IMR-90 (cell line): ENCODE measurements around the gene HSBP1L1. TPM values are rescaled to one million over a fixed set of nuclear protein-coding genes. Genes with fewer than 3 reads are reported as not detected.

Source experiments
- ATAC-seq: fragments of 200-7000 bp; cut with Tn5 transposase; 2 replicates; pipeline ENCODE4 v1.9.1; 2020; ENCODE audit warnings: low read depth, mild to moderate bottlenecking, moderate library complexity
- BruUV-seq: library from RNA; stranded (reverse); fragments of 400-500 nt; replicated peaks from 2 replicates; lab custom pipeline; 2021; lab: Mats Ljungman, UMichigan
- CTCF ChIA-PET: fragments of 300-600 bp; formaldehyde crosslinking; extraction: SDS; loops from one replicate; lab custom pipeline; 2021; ENCODE audit warnings: antibody characterized with exemption; lab: Yijun Ruan, JAX
- POLR2A ChIA-PET: fragments of 300-600 bp; sonication (Branson Sonifier 250); formaldehyde crosslinking; loops from one replicate; lab custom pipeline; 2022; ENCODE audit warnings: antibody characterized with exemption; ENCODE audit not compliant: unreplicated experiment; lab: Charles Lee
- DNase-seq: peaks from one replicate; pipeline ENCODE4 v3.0.0; 2013
- H2AFZ ChIP-seq: replicated peaks from 2 replicates; pipeline ENCODE3; 2013; ENCODE audit warnings: low read length, mild to moderate bottlenecking; ENCODE audit not compliant: poor library complexity
- H2AK5ac ChIP-seq: 2 replicates; pipeline ENCODE4 v1.6.1; 2013; ENCODE audit warnings: low read depth, low read length, inconsistent platforms
- H2AK9ac ChIP-seq: replicated peaks from 2 replicates; pipeline ENCODE3; 2013; ENCODE audit warnings: mild to moderate bottlenecking, low read depth, low read length, moderate library complexity; ENCODE audit not compliant: poor library complexity
- H2BK120ac ChIP-seq: 2 replicates; pipeline ENCODE4 v1.6.1; 2013; ENCODE audit warnings: low read depth, low read length, inconsistent platforms
- H2BK15ac ChIP-seq: 3 replicates; pipeline ENCODE4 v1.6.1; 2013; ENCODE audit warnings: low read depth, low read length, inconsistent platforms
- H2BK20ac ChIP-seq: 2 replicates; pipeline ENCODE4 v1.6.1; 2013; ENCODE audit warnings: low read depth, mild to moderate bottlenecking, inconsistent platforms, low read length, moderate library complexity
- H2BK5ac ChIP-seq: 2 replicates; pipeline ENCODE4 v1.6.1; 2013; ENCODE audit warnings: mild to moderate bottlenecking, low read depth, low read length, inconsistent platforms; ENCODE audit not compliant: poor library complexity, severe bottlenecking
- H3K14ac ChIP-seq: replicated peaks from 2 replicates; pipeline ENCODE4 v1.6.1; 2013; ENCODE audit warnings: low read depth, low read length, inconsistent platforms
- H3K18ac ChIP-seq: 2 replicates; pipeline ENCODE4 v1.6.1; 2013; ENCODE audit warnings: low read depth, low read length, control low read depth
- H3K23ac ChIP-seq: 2 replicates; pipeline ENCODE4 v1.6.1; 2013; ENCODE audit warnings: low read depth, low read length, inconsistent platforms
- H3K27ac ChIP-seq: 2 replicates; pipeline ENCODE4 v1.5.1; 2013; ENCODE audit warnings: mild to moderate bottlenecking, control low read depth, low read length; ENCODE audit not compliant: insufficient read depth
- H3K27me3 ChIP-seq: 2 replicates; pipeline ENCODE4 v1.6.1; 2013; ENCODE audit warnings: low read length; ENCODE audit not compliant: control insufficient read depth, insufficient read depth
- H3K36me3 ChIP-seq: 2 replicates; pipeline ENCODE4 v1.6.1; 2013; ENCODE audit warnings: low read length, mixed read lengths; ENCODE audit not compliant: control insufficient read depth, insufficient read depth
- H3K4ac ChIP-seq: 2 replicates; pipeline ENCODE4 v1.6.1; 2013; ENCODE audit warnings: low read depth, low read length, inconsistent platforms
- H3K4me1 ChIP-seq: 2 replicates; pipeline ENCODE4 v1.6.1; 2013; ENCODE audit warnings: low read length, mixed read lengths; ENCODE audit not compliant: control insufficient read depth, insufficient read depth
- H3K4me2 ChIP-seq: 2 replicates; pipeline ENCODE4 v1.6.1; 2013; ENCODE audit warnings: low read depth, mild to moderate bottlenecking, control low read depth, low read length, moderate library complexity
- H3K4me3 ChIP-seq: 2 replicates; pipeline ENCODE4 v1.5.1; 2013; ENCODE audit warnings: low read depth, mild to moderate bottlenecking, control low read depth, low read length, moderate library complexity; ENCODE audit not compliant: insufficient read depth
- H3K56ac ChIP-seq: 2 replicates; pipeline ENCODE4 v1.6.1; 2013; ENCODE audit warnings: low read length, inconsistent platforms; ENCODE audit not compliant: insufficient read depth; ENCODE audit errors: extremely low read depth
- H3K79me1 ChIP-seq, 2 experiments: 2 replicates each; pipeline ENCODE4 v1.6.1; 2013; ENCODE audit warnings: low read length in 2 of 2, inconsistent platforms in 1 of 2, low read depth in 1 of 2
- H3K9ac ChIP-seq: 2 replicates; pipeline ENCODE4 v1.6.1; 2013; ENCODE audit warnings: low read depth, low read length, control low read depth
- H3K9me1 ChIP-seq: 2 replicates; pipeline ENCODE4 v1.6.1; 2013; ENCODE audit warnings: low read length, inconsistent platforms; ENCODE audit not compliant: insufficient read depth
- H3K9me3 ChIP-seq: 2 replicates; pipeline ENCODE4 v1.6.1; 2013; ENCODE audit warnings: low read length; ENCODE audit not compliant: control insufficient read depth, insufficient read depth
- H4K20me1 ChIP-seq: 2 replicates; pipeline ENCODE4 v1.6.1; 2013; ENCODE audit warnings: low read length, inconsistent platforms; ENCODE audit not compliant: insufficient read depth
- H4K5ac ChIP-seq: 2 replicates; pipeline ENCODE4 v1.6.1; 2013; ENCODE audit warnings: mild to moderate bottlenecking, low read depth, low read length, control low read depth
- H4K8ac ChIP-seq, 2 experiments: 2 replicates each; pipeline ENCODE4 v1.6.1; 2013; ENCODE audit warnings: low read depth in 2 of 2, low read length in 2 of 2, control low read depth in 1 of 2, inconsistent platforms in 1 of 2
- H4K91ac ChIP-seq: 2 replicates; pipeline ENCODE4 v1.6.1; 2013; ENCODE audit warnings: low read depth, low read length, inconsistent platforms; ENCODE audit not compliant: insufficient read depth
- CHD1 ChIP-seq: IDR thresholded peaks from 2 replicates; pipeline ENCODE4 v1.6.1; 2012; ENCODE audit warnings: low read depth, low read length, improper control_type of control experiment
- ELK1 ChIP-seq: fragments of 150-350 bp; IDR thresholded peaks from 2 replicates; pipeline ENCODE4 v1.6.1; 2016; ENCODE audit warnings: low read depth, mild to moderate bottlenecking, low read length, moderate library complexity, borderline replicate concordance
- MAFK ChIP-seq: IDR thresholded peaks from 2 replicates; pipeline ENCODE4 v1.6.1; 2012; ENCODE audit warnings: low read depth, low read length, improper control_type of control experiment
- MAZ ChIP-seq: IDR thresholded peaks from 2 replicates; pipeline ENCODE4 v1.6.1; 2012; ENCODE audit warnings: low read depth, mild to moderate bottlenecking, low read length, improper control_type of control experiment, moderate library complexity, borderline replicate concordance
- MXI1 ChIP-seq: IDR thresholded peaks from 2 replicates; pipeline ENCODE4 v1.6.1; 2012; ENCODE audit warnings: low read depth, mild to moderate bottlenecking, low read length, moderate library complexity, borderline replicate concordance
- POLR2A ChIP-seq: IDR thresholded peaks from 2 replicates; pipeline ENCODE4 v1.6.1; 2012; ENCODE audit warnings: mild to moderate bottlenecking, low read depth, low read length
- RAD21 ChIP-seq: IDR thresholded peaks from 2 replicates; pipeline ENCODE4 v1.6.1; 2012; ENCODE audit warnings: low read length, improper control_type of control experiment
- RCOR1 ChIP-seq: IDR thresholded peaks from 2 replicates; pipeline ENCODE4 v1.6.1; 2012; ENCODE audit warnings: mild to moderate bottlenecking, low read length, improper control_type of control experiment; ENCODE audit not compliant: insufficient replicate concordance
- RFX5 ChIP-seq: IDR thresholded peaks from 2 replicates; pipeline ENCODE4 v1.8.0; 2012; ENCODE audit warnings: low read depth, mild to moderate bottlenecking, low read length, moderate library complexity
- USF2 ChIP-seq: fragments of 150-350 bp; IDR thresholded peaks from 2 replicates; pipeline ENCODE4 v1.6.1; 2017; ENCODE audit warnings: mild to moderate bottlenecking, antibody characterized with exemption, low read length, low read depth
- WGBS, 2 experiments: methylation state at CpG; one replicate each; pipeline versions ENCODE4 v1.1.5 to v1.1.7; 2013; ENCODE audit warnings: missing lambda C conversion rate in 2 of 2; ENCODE audit not compliant: insufficient read length in 1 of 2; ENCODE audit errors: extremely low coverage in 2 of 2; 5-methylcytosine and 5-hydroxymethylcytosine counted together
- dilution Hi-C: fragments of 300-500 bp; cut with HindIII; formaldehyde crosslinking; loops from one replicate; pipeline ENCODE4 v1.14.3; 2018; ENCODE audit warnings: low sequenced_read_pairs; ENCODE audit not compliant: unreplicated experiment
- in situ Hi-C: fragments of 300-500 bp; cut with MboI; formaldehyde crosslinking; loops from 3 replicates; pipeline ENCODE4 v1.14.3; 2019; ENCODE audit warnings: low sequenced_read_pairs, inconsistent platforms, mixed read lengths
- intact Hi-C: fragments of 100-400 bp; cut with micrococcal nuclease; formaldehyde crosslinking; loops from 2 replicates; pipeline ENCODE4 v1.10.0; 2022
- polyA plus RNA-seq, 3 experiments: library from polyadenylated mRNA; depleted of rRNA; stranded (reverse); fragments of >200 nt; gene quantifications; 2 replicates each; pipeline ENCODE4 v1.2.3, GENCODE V29; 2012; ENCODE audit warnings: low replicate concordance in 1 of 3
- total RNA-seq: library from RNA; depleted of rRNA; stranded (reverse); fragments of >200 nt; gene quantifications from 2 replicates; pipeline ENCODE4 v1.2.3, GENCODE V29; 2012
- TF ChIP-seq, protein P1 (sequence below): conservative IDR thresholded peaks from 2 replicates; pipeline ENCODE4 v1.5.1; 2012; ENCODE audit warnings: mild to moderate bottlenecking, low read depth, low read length, improper control_type of control experiment

The HSBP1L1 gene
- total and polyA plus RNA-seq, 2 of the 4 experiments (the other 2 are of a cell fraction): 8.6 to 18.0 TPM

DNA sequence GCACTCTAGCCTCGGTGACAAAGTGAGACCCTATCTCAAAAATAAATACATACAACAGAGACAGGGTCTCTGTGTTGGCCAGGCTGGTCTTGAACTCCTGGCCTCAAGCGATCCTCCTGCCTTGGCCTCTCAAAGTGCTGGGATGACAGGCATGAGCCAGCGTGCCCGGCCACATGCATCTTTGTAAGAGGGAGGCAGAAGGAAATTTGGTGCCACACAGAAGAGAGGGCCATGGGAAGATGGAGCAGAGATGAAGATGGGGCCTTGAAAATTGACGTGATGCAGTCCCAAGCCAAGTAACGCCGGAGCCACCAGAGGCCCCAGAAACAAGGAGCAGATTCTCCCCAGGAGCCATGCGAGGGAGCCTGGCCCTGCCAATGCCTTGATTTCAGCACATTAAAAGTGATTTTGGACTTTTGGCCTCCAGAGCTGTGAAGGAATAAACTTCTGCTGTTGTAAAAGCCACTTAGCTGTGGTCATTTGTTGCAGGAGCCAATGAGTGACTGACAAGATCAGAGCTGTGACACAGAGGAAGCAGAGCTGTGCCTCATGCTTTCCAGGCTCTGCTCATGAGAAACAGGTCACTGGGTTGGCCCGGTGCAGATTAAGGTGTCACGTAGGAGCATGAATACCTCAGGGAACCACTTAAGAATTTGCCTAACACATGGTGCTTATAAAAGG, 10.3 kb upstream of the HSBP1L1 start:
- H3K56ac ChIP-seq: no peak overlapping the region
- H2BK5ac ChIP-seq: no peak overlapping the region
- peaks cover 9% of the 10 kb centered on the region for H3K9me1 ChIP-seq
- POLR2A ChIA-PET: no interaction called here
- H3K27me3 ChIP-seq: no peaks in the 10 kb centered on the region
- H4K91ac ChIP-seq: no peak overlapping the region
- no peak overlapping the region for H3K14ac ChIP-seq
- CTCF ChIA-PET: no interaction called here
- H3K4me2 ChIP-seq: no peak overlapping the region
- intact Hi-C loops: loop anchor here (5.0 kb wide), 1 partner anchor 157 kb away; the partner anchor contains the start of gene KCNG2
- no peak for TF ChIP-seq ELK1
- no peak for TF ChIP-seq MAZ
- no peak for TF ChIP-seq RFX5
- TF ChIP-seq RCOR1: no peak
- TF ChIP-seq MXI1: no peak
- TF ChIP-seq MAFK: no peak
- TF ChIP-seq RAD21: no peak
- TF ChIP-seq CHD1: no peak
- TF ChIP-seq USF2: no peak
- TF ChIP-seq, protein P1, sequence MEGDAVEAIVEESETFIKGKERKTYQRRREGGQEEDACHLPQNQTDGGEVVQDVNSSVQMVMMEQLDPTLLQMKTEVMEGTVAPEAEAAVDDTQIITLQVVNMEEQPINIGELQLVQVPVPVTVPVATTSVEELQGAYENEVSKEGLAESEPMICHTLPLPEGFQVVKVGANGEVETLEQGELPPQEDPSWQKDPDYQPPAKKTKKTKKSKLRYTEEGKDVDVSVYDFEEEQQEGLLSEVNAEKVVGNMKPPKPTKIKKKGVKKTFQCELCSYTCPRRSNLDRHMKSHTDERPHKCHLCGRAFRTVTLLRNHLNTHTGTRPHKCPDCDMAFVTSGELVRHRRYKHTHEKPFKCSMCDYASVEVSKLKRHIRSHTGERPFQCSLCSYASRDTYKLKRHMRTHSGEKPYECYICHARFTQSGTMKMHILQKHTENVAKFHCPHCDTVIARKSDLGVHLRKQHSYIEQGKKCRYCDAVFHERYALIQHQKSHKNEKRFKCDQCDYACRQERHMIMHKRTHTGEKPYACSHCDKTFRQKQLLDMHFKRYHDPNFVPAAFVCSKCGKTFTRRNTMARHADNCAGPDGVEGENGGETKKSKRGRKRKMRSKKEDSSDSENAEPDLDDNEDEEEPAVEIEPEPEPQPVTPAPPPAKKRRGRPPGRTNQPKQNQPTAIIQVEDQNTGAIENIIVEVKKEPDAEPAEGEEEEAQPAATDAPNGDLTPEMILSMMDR: no peak
- TF ChIP-seq POLR2A: no peak
- WGBS, 2 experiments: 94% methylated on average over 7 of the region's 10 CpGs; no CpG with 5 or more reads in 1 of the 2 experiments
- no peak overlapping the region for H3K23ac ChIP-seq
- H2BK20ac ChIP-seq: no peak overlapping the region
- H4K5ac ChIP-seq: no peak overlapping the region
- peaks cover 8% of the 10 kb centered on the region for H3K4me1 ChIP-seq
- H2AK9ac ChIP-seq: no peak overlapping the region
- H3K27ac ChIP-seq: no peak overlapping the region
- ATAC-seq: no peak
- H2BK120ac ChIP-seq: no peak overlapping the region
- H3K18ac ChIP-seq: no peak overlapping the region
- H3K4ac ChIP-seq: no peak overlapping the region
- H4K20me1 ChIP-seq: peaks cover 15% of the 10 kb centered on the region
- H3K9me3 ChIP-seq: no peaks in the 10 kb centered on the region
- BruUV-seq: no TSS peak
- in situ Hi-C loops: no loop called here
- H3K36me3 ChIP-seq: peaks cover 7% of the 10 kb centered on the region
- no peak overlapping the region for H4K8ac ChIP-seq
- H2AK5ac ChIP-seq: no peak overlapping the region; the same call in none of the 2 replicates
- H3K4me3 ChIP-seq: no peak overlapping the region
- no peak overlapping the region for H2AFZ ChIP-seq
- H2BK15ac ChIP-seq: no peak overlapping the region
- H3K9ac ChIP-seq: no peak overlapping the region
- peaks cover 16 to 30% of the 10 kb centered on the region in 2 experiments; a peak in 3 of 4 replicates for H3K79me1 ChIP-seq
- no peak for DNase-seq
- dilution Hi-C loops: no loop called here
